ENCODE data around the gene SLC4A8. TPM values are rescaled to one million over a fixed set of nuclear protein-coding genes. Genes with fewer than 3 reads are reported as not detected.
A peak's percentile ranks its signal among the peaks of the same experiment; 100 is the strongest.

Gene SLC4A8
- total and polyA plus RNA-seq, 11 donors: 0.07 to 3.6 (median 0.51) TPM

DNA sequence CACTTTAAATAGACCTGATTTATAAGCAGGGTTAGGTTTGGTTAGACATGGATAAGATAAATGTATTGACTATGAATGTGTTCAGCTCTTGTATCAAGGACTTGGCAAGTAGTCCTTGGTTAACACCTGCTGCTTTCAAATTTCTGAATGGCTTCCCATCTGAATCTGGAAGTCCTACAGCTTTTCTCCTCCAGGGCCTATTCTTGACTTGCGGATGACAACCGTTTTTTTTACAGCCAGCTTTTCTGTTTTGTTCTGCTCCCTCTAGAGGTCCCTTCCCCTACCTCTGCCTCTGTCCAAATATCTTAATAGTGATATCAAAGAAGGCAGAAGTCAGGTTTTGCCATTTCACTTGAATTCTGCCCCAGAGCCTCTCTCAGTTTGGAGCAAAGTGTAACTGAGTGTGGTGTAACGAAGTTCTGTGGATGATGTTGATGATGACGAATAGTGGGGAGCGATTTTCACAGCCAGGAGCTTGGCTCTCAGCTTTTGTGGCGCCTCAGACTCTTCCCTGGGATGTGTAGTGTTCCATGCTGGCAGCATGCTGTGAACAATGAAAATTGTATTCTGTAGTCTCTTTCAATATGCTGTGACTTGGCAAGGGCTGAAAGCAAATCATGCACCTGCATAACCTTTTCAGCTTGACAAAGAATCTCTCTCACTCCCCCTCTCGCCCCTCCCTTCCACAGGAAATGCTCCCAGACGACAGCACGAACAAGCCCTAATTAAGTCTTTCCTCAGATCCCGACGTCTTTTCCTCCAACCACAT is 5.0 kb upstream of the SLC4A8 start:
- Histone ChIP-seq H3K27me3 (peaks cover 0 to 23% (median 3%) of the 10 kb centered on the region in 9 donors), H3K27ac (no peak overlapping the region), H3K4me1 (peaks cover 0 to 6% (median 4%) of the 10 kb centered on the region in 12 donors), H3K36me3 (no peaks in the 10 kb centered on the region), H3K4me3 (no peak overlapping the region), H3K9me3 (no peaks in the 10 kb centered on the region)
- ATAC-seq (no peak), DNase-seq (no peak)
- no peak for TF ChIP-seq POLR2A (IDR thresholded peaks at IDR 0.05)
- TF ChIP-seq, protein P1, sequence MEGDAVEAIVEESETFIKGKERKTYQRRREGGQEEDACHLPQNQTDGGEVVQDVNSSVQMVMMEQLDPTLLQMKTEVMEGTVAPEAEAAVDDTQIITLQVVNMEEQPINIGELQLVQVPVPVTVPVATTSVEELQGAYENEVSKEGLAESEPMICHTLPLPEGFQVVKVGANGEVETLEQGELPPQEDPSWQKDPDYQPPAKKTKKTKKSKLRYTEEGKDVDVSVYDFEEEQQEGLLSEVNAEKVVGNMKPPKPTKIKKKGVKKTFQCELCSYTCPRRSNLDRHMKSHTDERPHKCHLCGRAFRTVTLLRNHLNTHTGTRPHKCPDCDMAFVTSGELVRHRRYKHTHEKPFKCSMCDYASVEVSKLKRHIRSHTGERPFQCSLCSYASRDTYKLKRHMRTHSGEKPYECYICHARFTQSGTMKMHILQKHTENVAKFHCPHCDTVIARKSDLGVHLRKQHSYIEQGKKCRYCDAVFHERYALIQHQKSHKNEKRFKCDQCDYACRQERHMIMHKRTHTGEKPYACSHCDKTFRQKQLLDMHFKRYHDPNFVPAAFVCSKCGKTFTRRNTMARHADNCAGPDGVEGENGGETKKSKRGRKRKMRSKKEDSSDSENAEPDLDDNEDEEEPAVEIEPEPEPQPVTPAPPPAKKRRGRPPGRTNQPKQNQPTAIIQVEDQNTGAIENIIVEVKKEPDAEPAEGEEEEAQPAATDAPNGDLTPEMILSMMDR (IDR thresholded peaks at IDR 0.05): no peak
- intact Hi-C loops (cut with DNase I): loop anchor here (2.0 to 10.0 kb wide), 9 partner anchors 113 to 565 kb away; a partner anchor contains a TSS
- WGBS, 4 donors: 41 to 43% (median 43%) methylated on average over 11 of the region's 11 CpGs

DNA sequence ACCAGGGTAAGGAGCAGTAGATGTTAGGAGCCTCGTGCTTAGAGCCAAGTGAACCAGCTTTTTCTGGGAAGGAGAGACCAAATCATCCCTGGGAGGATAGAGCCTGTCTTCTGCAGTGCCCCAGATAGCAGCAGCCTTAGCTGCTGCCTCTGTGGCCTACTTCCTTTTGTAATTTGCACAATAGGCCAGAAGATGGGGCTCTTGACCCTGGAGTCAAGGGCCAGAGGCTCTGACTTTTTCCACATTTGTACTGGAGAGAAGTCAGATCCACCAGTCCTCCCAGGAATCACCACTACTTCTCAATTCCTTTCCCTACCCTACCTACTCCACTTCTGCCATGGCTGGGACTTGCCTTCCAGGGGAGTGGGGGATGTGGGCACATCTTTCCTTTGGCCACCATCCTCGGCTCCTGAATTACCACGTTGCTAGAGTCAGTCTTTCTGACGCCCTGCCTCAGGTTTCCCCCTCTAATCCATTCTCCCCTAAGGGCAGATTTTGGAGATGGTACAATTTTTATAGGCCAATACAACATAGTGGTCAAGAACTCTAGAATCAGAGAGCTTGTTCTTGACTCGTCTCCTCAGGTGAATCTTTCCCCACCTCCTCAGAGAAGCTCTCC is 3.3 kb upstream of the SLC4A8 start:
- H3K4me1 ChIP-seq: peaks cover 0 to 12% (median 9%) of the 10 kb centered on the region in 12 donors
- H3K27ac ChIP-seq: no peak overlapping the region
- H3K4me3 ChIP-seq: no peak overlapping the region
- no peak for TF ChIP-seq POLR2A (IDR thresholded peaks at IDR 0.05)
- TF ChIP-seq, protein P1 (IDR thresholded peaks at IDR 0.05): peak; percentile 41 to 69 (median 54)
- no peaks in the 10 kb centered on the region for H3K36me3 ChIP-seq
- 75 to 80% (median 75%) methylated on average over 5 of the region's 5 CpGs for WGBS, 4 donors
- intact Hi-C loops (cut with DNase I): loop anchor here (1.0 to 10.0 kb wide), 10 partner anchors 111 to 563 kb away; a partner anchor contains a TSS
- peak in 3 of 4 donors; percentile 62 to 63 (median 62) for ATAC-seq
- peak in 2 of 5 donors; percentile 30 to 37 for DNase-seq
- peaks cover 0 to 23% (median 3%) of the 10 kb centered on the region in 9 donors for H3K27me3 ChIP-seq
- H3K9me3 ChIP-seq: no peaks in the 10 kb centered on the region

DNA sequence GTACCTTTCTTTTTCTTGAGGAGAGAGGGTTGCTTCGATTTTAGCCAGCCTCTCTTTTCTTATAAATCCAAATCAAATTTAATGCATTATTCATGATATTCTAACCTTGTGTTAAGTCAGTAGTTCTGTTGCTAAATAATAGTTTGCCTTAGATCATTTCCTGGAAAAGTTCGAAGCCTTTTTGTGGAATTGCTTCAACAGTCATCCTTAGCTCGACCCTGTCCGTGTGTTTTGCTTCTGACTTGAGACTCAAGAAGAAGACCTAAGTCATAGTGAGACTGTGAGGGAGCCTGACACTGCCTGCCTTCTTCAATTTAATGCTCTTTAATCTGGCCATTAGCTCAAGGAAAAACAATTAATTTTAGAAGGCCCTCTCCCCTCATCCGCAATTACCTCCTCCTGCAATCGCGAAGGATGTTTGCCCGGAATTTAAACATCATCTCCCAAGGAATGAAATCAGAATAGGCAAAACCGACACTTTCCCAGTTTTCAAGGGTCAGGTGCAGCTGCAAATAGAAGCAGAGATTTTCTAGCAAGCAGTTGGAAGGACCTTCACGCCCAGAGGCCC is 453 bp upstream of the SLC4A8 start:
- H3K9me3 ChIP-seq: no peaks in the 10 kb centered on the region
- intact Hi-C loops (cut with DNase I): loop anchor here (2.0 to 10.0 kb wide), 9 partner anchors 107 to 561 kb away; a partner anchor contains a TSS
- WGBS, 4 donors: 25 to 33% (median 30%) methylated on average over 10 of the region's 10 CpGs
- peaks cover 0 to 12% (median 9%) of the 10 kb centered on the region in 12 donors for H3K4me1 ChIP-seq
- H3K4me3 ChIP-seq: peak overlapping the region in 10 of 12 donors; percentile 50 to 72 (median 63)
- H3K27me3 ChIP-seq: peaks cover 0 to 17% (median 0%) of the 10 kb centered on the region in 9 donors
- ATAC-seq: no peak
- TF ChIP-seq POLR2A (IDR thresholded peaks at IDR 0.05): no peak
- TF ChIP-seq, protein P1 (IDR thresholded peaks at IDR 0.05): no peak
- no peaks in the 10 kb centered on the region for H3K36me3 ChIP-seq
- no peak overlapping the region for H3K27ac ChIP-seq
- DNase-seq: no peak

DNA sequence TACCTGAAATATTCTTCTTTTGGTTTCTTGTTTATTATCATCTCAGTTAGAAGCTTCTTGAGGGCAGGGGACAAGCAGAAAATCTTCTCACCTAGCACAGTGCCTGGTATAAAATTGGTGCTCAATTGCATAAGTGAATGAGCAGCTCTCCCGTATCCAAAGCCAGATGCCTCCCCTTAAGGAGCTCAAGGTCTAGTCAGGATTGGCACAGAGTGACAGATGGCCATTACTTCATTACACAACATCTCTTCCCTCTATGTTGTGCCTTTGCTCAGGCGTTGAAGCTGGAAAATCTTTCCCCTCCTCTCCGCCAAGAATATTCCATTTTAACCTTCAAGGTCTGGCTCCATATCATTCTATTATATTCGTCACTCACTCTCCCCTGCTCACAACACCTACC is 3.6 kb downstream of the SLC4A8 start:
- intact Hi-C loops (cut with DNase I): loop anchor here in 5 of 10 donors (5.0 to 10.0 kb wide), 5 partner anchors 104 to 557 kb away; no protein-coding TSS in a partner anchor
- no peak for DNase-seq
- H3K27me3 ChIP-seq: peaks cover 0 to 17% (median 0%) of the 10 kb centered on the region in 9 donors

More for the DNA sequence above, 3.6 kb downstream of the SLC4A8 start:
- TF ChIP-seq POLR2A (IDR thresholded peaks at IDR 0.05): no peak
- TF ChIP-seq, protein P1 (IDR thresholded peaks at IDR 0.05): no peak
- ATAC-seq: no peak
- H3K4me3 ChIP-seq: no peak overlapping the region
- H3K9me3 ChIP-seq: no peaks in the 10 kb centered on the region
- no peaks in the 10 kb centered on the region for H3K36me3 ChIP-seq
- WGBS, 4 donors: 90 to 93% (median 92%) methylated on average over 4 of the region's 4 CpGs
- H3K27ac ChIP-seq: no peak overlapping the region
- peaks cover 0 to 12% (median 9%) of the 10 kb centered on the region in 12 donors for H3K4me1 ChIP-seq
